Measurements from ENCODE around the gene TOMM5. TPM values are rescaled to one million over a fixed set of nuclear protein-coding genes. Genes with fewer than 3 reads are reported as not detected.

TOMM5 gene
- total and polyA plus RNA-seq, 3 donors from 2014 or later = 96.5 to 126 (median 113) TPM

GRCh38 chr9:37563806-37564513, 28.4 kb downstream of the TOMM5 start:
- WGBS, 2 donors = 72 to 79% methylated on average over 3 of the region's 3 CpGs
- H3K36me3 ChIP-seq (ENCODE audit: low read depth, missing control alignments) = no peaks in the 10 kb centered on the region
- no peak overlapping the region for H3K4me3 ChIP-seq
- H3K9me3 ChIP-seq = no peaks in the 10 kb centered on the region
- no peaks in the 10 kb centered on the region for H3K27me3 ChIP-seq
- no peaks in the 10 kb centered on the region for H3K4me1 ChIP-seq
- no peak for DNase-seq
- intact Hi-C loops (cut with DNase I; ENCODE audit: low total_unique reads) = no loop called here
- TF ChIP-seq POLR2A (IDR thresholded peaks at IDR 0.05) (no peak), CTCF (IDR thresholded peaks at IDR 0.05) (no peak)
- no peak overlapping the region for H3K27ac ChIP-seq

GRCh38 chr9:37562826-37563225, 29.6 kb downstream of the TOMM5 start:
- Histone ChIP-seq H3K36me3 (ENCODE audit: low read depth, missing control alignments) (no peaks in the 10 kb centered on the region), H3K27ac (no peak overlapping the region), H3K27me3 (no peaks in the 10 kb centered on the region), H3K4me1 (no peaks in the 10 kb centered on the region), H3K9me3 (no peaks in the 10 kb centered on the region), H3K4me3 (no peak overlapping the region)
- 94% methylated on average over 1 of the region's 1 CpG for WGBS, 2 donors
- TF ChIP-seq POLR2A (IDR thresholded peaks at IDR 0.05) = no peak
- no peak for TF ChIP-seq CTCF (IDR thresholded peaks at IDR 0.05)
- no peak for DNase-seq
- intact Hi-C loops (cut with DNase I; ENCODE audit: low total_unique reads) = no loop called here

GRCh38 chr9:37561682-37562081, 30.7 kb downstream of the TOMM5 start:
- intact Hi-C loops (cut with DNase I; ENCODE audit: low total_unique reads) = no loop called here
- Histone ChIP-seq H3K9me3 (no peaks in the 10 kb centered on the region), H3K27me3 (no peaks in the 10 kb centered on the region), H3K36me3 (ENCODE audit: low read depth, missing control alignments) (no peaks in the 10 kb centered on the region), H3K4me3 (no peak overlapping the region), H3K27ac (no peak overlapping the region), H3K4me1 (no peaks in the 10 kb centered on the region)
- 60 to 76% methylated on average over 2 of the region's 2 CpGs for WGBS, 2 donors
- no peak for DNase-seq
- TF ChIP-seq CTCF (IDR thresholded peaks at IDR 0.05) (no peak), POLR2A (IDR thresholded peaks at IDR 0.05) (no peak)

GRCh38 chr9:37559855-37560592, 32.4 kb downstream of the TOMM5 start:
- Histone ChIP-seq H3K27ac (no peak overlapping the region), H3K4me1 (no peaks in the 10 kb centered on the region), H3K27me3 (no peaks in the 10 kb centered on the region), H3K36me3 (ENCODE audit: low read depth, missing control alignments) (no peaks in the 10 kb centered on the region), H3K9me3 (no peaks in the 10 kb centered on the region), H3K4me3 (no peak overlapping the region)
- WGBS, 2 donors = 95 to 98% methylated on average over 5 of the region's 5 CpGs
- intact Hi-C loops (cut with DNase I; ENCODE audit: low total_unique reads) = no loop called here
- no peak for TF ChIP-seq POLR2A (IDR thresholded peaks at IDR 0.05)
- TF ChIP-seq CTCF (IDR thresholded peaks at IDR 0.05) = no peak
- no peak for DNase-seq

Measured in testis (tissue), 3 donors.